ENCODE results near the gene TAF4. TPM values are rescaled to one million over a fixed set of nuclear protein-coding genes. Genes with fewer than 3 reads are reported as not detected.

Gene TAF4
- total RNA-seq, 1 donor from 2014 or later = 9.6 TPM

GRCh38 chr20:61965606-61966491, 99.8 kb downstream of the TAF4 start:
- Histone ChIP-seq H3K36me3 (no peaks in the 10 kb centered on the region), H3K4me3 (no peak overlapping the region), H3K9me3 (no peaks in the 10 kb centered on the region), H3K27ac (no peak overlapping the region), H3K27me3 (no peaks in the 10 kb centered on the region), H3K4me1 (peaks cover 8% of the 10 kb centered on the region)
- no peak for DNase-seq (ENCODE audit: extremely low spot score in 2 of 2)
- no peak for TF ChIP-seq POLR2AphosphoS5 (IDR thresholded peaks at IDR 0.05; ENCODE audit: insufficient read depth in 1 of 2, low read depth in 1 of 2)
- no peak for TF ChIP-seq CTCF (IDR thresholded peaks at IDR 0.05)
- no peak for TF ChIP-seq POLR2A (IDR thresholded peaks at IDR 0.05)
- intact Hi-C loops (cut with DNase I) = no loop called here

GRCh38 chr20:61964675-61965605, 100.7 kb downstream of the TAF4 start:
- no peak for TF ChIP-seq POLR2AphosphoS5 (IDR thresholded peaks at IDR 0.05; ENCODE audit: insufficient read depth in 1 of 2, low read depth in 1 of 2)
- no peak for TF ChIP-seq POLR2A (IDR thresholded peaks at IDR 0.05)
- TF ChIP-seq CTCF (IDR thresholded peaks at IDR 0.05) = no peak
- Histone ChIP-seq H3K4me1 (peaks cover 8% of the 10 kb centered on the region), H3K36me3 (no peaks in the 10 kb centered on the region), H3K4me3 (no peak overlapping the region), H3K27ac (no peak overlapping the region), H3K9me3 (no peaks in the 10 kb centered on the region), H3K27me3 (no peaks in the 10 kb centered on the region)
- intact Hi-C loops (cut with DNase I) = no loop called here
- DNase-seq (ENCODE audit: extremely low spot score in 2 of 2) = no peak

- Histone ChIP-seq H3K27me3 (no peaks in the 10 kb centered on the region), H3K4me1 (peaks cover 8% of the 10 kb centered on the region), H3K4me3 (no peak overlapping the region), H3K36me3 (no peaks in the 10 kb centered on the region), H3K27ac (no peak overlapping the region), H3K9me3 (no peaks in the 10 kb centered on the region)
- no peak for TF ChIP-seq POLR2AphosphoS5 (IDR thresholded peaks at IDR 0.05; ENCODE audit: insufficient read depth in 1 of 2, low read depth in 1 of 2)
- no peak for TF ChIP-seq CTCF (IDR thresholded peaks at IDR 0.05)
- no peak for TF ChIP-seq POLR2A (IDR thresholded peaks at IDR 0.05)
- no peak for DNase-seq (ENCODE audit: extremely low spot score in 2 of 2)
- intact Hi-C loops (cut with DNase I) = no loop called here
Measured at GRCh38 chr20:61963885-61964674, 101.6 kb downstream of the TAF4 start.

DNA sequence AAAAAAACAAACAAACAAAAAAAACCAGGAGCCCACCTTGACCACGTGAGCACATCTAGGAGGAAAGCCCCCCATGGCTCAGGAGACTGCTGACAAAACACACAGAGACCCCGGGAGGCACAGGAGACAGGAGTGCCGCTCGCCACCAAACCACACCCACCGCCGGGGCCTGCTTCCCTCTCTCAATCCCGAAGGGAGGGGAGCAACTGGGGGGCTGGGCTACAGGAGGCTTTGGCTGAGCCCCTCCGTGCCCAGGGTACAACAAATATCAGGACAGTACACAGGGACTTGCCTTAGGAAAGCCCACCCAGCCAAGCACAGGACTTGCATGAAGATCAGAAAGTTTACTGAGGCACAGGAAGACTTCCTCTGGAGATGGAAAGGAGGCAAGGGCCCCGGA, 102.5 kb downstream of the TAF4 start:
- intact Hi-C loops (cut with DNase I) = no loop called here
- H3K27ac ChIP-seq = no peak overlapping the region
- no peak overlapping the region for H3K4me3 ChIP-seq
- peaks cover 8% of the 10 kb centered on the region for H3K4me1 ChIP-seq
- no peaks in the 10 kb centered on the region for H3K36me3 ChIP-seq
- H3K27me3 ChIP-seq = no peaks in the 10 kb centered on the region
- no peak for DNase-seq (ENCODE audit: extremely low spot score in 2 of 2)
- no peak for TF ChIP-seq POLR2AphosphoS5 (IDR thresholded peaks at IDR 0.05; ENCODE audit: insufficient read depth in 1 of 2, low read depth in 1 of 2)
- no peak for TF ChIP-seq POLR2A (IDR thresholded peaks at IDR 0.05)
- no peak for TF ChIP-seq CTCF (IDR thresholded peaks at IDR 0.05)
- no peaks in the 10 kb centered on the region for H3K9me3 ChIP-seq

Data from vagina (tissue), 2 donors.